ENCODE results near the gene PLAC8L1.

The PLAC8L1 gene

DNA sequence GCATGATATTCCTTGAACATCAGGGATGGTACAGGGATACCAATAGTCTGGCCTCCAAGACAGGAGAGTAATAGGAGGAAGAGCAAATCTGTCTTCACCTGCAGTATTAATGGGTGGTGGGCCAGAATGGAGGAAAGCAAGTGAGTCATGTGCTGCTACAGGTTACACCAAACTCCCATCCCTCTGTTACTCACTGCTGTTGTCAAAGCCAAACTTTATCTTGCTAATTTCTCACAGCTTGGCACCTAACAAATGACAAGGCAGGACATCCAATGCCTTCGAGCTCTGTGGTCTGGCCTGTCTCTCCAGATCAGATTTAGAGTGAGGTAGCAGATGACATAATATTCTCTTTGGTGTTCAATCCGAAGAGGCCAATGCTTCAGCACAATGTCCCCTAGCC, 26.8 kb downstream of the PLAC8L1 start:
- DNase-seq: no peak

GRCh38 chr5:146076455-146076854, 28.9 kb downstream of the PLAC8L1 start:
- no peak for DNase-seq

DNA sequence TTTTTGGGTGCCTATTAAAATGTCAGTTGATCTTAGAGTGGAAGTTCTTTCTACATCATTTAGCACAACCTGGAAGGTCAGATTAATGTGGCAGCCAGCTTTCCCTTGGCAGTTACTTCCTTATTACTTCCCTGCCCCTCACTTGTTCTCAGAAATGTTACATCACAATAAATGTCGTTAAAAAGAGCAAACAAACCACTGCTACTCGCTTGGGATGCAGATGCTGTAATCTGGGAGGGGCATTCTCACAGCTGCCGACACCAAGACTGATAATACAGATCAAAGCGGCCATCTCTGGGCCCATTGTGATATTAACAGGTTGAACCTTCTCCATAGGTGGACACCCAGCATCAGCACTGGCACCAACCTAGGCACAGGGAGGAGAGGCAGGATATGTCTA, 29.3 kb downstream of the PLAC8L1 start:
- DNase-seq: no peak

DNA sequence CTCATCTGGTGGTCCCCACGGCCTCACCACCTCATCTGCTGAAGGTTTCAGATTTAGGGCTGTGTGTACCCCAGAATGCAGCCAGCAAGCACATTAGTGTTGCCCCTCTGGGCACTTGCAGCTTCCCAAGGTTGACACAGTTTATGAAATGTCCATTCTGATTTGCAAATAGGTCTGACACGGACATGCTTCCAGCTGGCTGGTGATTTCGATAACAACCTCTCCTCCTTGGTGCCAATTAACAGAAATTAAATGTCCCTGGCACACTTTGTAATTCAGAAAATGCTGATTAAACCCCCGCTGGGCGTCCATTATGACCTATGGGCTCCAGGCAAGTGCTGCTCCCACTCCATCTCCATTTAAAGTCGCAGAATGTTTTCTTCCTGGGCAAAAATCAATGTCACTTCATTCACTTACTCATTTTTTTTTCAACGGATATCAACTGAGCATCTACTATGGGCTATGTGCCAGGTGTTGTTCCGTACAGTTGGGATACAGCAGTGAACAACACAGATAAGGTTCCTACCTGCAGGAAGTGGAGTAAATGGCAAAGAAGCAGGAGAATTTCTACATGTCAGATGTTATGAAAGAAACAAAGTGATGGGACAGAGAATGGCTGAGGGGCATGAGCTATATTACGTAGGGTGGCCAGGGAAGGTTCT, 32.0 kb downstream of the PLAC8L1 start:
- DNase-seq: no peak

- DNase-seq: no peak
These were observed 32.8 kb downstream of the PLAC8L1 start for GRCh38 chr5:146072595-146072994.

GRCh38 chr5:146071171-146071570, 34.2 kb downstream of the PLAC8L1 start:
- no peak for DNase-seq

- no peak for DNase-seq
These were observed 34.6 kb downstream of the PLAC8L1 start for GRCh38 chr5:146070746-146071145.

DNA sequence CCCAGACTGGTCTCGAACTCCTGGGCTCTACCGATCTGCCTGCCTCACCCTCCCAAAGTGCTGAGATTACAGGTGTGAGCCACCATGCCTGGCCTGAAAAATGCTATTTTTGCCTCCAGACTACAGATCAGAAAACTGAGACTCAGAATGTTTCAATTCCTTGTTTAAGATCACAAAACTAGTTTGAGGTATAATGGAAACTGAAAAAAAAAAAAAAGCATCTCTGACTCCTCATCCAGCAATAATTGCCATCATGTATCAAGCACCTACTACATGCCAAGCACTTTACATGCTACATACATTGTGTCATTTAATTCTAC, 35.6 kb downstream of the PLAC8L1 start:
- DNase-seq: no peak

GRCh38 chr5:146068977-146069779, 36.2 kb downstream of the PLAC8L1 start:
- DNase-seq: no peak

DNA sequence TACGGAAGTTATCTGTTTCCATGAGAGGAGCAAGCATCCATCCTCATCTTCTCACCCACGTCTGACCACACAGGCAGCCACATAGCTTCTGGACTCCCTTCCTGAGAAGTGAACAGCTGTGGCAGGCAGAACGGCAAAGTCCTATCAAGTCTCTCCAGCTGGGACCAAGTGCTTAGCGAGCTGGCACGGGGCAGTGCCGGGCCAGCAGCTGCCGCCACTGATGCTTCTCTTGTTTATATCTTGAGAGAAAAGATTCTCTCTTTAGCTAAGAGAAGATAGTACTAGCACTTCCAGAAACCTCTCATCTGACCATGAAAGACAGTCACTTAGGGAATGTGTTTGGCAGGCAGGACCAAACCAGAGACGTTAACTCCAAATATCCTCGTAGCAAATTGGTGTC, 37.2 kb downstream of the PLAC8L1 start:
- DNase-seq: no peak

DNA sequence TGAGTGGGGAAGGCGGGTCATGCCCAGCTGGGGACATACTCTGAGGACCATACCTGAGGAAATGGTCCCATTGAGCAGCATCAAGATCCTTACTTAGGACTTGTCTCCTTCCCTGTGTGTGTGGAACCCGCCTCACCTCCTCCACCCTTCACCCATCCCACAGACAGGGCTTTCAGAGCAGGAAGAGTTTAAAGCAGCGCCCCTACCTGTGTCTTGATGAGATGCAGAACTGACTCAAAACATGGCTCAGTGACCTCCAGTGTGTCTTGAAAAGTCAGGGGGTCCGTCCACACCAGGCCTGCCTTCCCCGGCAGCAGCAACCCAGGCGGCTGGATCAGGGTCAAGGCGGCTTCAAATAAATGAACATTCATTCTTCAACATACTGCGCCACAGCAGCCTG, 38.4 kb downstream of the PLAC8L1 start:
- no peak for DNase-seq

DNA sequence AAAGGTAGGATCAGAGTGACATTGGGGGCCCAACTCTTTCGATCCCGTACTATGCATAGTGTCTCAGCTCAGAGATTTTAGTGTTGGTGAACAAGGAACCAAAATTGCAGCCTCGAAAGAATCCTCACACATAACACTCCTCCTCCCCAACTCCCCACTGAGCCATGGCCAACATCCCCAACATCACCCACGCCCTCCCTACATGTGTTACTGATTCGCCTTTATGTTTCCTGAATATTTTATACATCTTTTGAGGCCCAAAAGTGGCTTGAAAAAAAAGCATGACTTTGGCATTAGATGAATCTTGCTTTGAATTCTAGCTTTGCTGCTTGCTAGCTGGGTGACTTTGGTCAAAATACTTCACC, 45.2 kb downstream of the PLAC8L1 start:
- no peak for DNase-seq

GRCh38 chr5:146059460-146060220, 45.7 kb downstream of the PLAC8L1 start:
- DNase-seq: no peak

- DNase-seq: no peak
These were observed 49.9 kb downstream of the PLAC8L1 start for GRCh38 chr5:146055432-146055831.

- DNase-seq: no peak
These were observed 52.6 kb downstream of the PLAC8L1 start for GRCh38 chr5:146052780-146053179.

GRCh38 chr5:146051678-146052077, 53.7 kb downstream of the PLAC8L1 start:
- no peak for DNase-seq

GRCh38 chr5:146050086-146050485, 55.3 kb downstream of the PLAC8L1 start:
- no peak for DNase-seq

DNA sequence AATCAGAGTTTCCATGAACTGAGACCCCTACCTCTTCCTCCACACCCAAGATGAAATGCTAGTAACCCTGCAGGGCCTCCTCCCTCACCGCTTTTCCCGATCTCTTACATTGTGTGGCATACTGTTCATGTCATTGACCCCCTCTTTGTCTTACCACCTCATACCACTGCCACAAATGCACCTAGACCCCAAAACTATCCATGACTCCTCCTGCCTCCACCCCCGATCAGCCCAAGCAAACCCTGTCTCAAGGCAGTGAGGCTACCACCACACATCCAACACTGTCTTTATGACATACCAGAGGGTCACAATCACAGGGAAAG, 55.7 kb downstream of the PLAC8L1 start:
- DNase-seq: no peak

DNA sequence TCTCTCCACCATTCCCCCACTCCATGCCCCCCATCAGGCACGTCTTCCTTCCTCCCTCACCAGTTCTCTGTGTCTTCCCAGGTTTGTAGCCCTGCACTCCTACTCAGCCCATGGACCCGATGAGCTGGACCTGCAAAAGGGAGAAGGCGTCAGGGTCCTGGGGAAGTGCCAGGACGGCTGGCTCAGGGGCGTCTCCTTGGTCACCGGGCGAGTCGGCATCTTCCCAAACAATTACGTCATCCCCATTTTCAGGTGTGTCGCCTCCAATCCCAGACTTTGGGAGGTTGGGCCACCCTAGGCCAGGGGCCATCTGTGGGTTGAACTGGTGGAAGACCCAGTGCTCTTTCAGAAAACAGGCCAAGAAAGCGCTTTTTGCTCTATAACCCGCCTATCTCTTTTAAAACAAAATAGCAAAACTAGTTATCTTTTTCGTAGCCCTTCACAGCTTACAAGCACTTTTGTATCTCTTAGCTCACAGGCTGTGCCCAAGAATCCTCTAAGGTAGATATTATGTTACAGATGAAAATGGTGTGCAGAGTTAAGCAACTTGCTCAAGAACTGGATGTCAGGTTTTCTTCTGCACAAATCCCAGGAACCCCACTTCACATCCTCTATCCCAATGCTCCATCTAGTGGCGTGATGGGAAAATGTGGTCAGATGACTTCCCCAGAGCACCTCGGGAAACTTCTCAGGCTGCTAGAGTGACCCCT, 56.2 kb downstream of the PLAC8L1 start:
- DNase-seq: no peak

DNA sequence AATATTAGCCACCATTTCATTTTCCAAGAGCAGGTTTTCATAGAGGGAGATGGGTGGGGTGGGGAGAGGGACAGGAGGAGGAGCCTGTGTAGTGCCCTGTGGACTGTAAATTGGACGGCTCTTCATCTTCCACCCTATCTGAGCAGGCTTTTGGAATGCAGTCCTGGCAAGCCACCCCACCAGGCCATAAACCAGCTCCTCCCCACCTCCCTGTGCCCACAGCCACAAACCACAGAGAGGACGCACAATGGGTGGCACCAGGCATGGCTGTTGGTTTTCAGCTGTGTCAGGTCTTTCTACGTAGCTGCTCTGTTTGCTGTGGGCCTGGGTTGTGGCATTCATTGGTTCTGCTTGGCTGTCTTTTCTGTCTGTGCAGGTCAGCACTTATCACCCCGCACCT, 58.0 kb downstream of the PLAC8L1 start:
- no peak for DNase-seq

- DNase-seq: no peak
These were observed 61.7 kb downstream of the PLAC8L1 start for GRCh38 chr5:146043722-146044121.

- no peak for DNase-seq
These were observed 62.6 kb downstream of the PLAC8L1 start for GRCh38 chr5:146042628-146043279.

DNA sequence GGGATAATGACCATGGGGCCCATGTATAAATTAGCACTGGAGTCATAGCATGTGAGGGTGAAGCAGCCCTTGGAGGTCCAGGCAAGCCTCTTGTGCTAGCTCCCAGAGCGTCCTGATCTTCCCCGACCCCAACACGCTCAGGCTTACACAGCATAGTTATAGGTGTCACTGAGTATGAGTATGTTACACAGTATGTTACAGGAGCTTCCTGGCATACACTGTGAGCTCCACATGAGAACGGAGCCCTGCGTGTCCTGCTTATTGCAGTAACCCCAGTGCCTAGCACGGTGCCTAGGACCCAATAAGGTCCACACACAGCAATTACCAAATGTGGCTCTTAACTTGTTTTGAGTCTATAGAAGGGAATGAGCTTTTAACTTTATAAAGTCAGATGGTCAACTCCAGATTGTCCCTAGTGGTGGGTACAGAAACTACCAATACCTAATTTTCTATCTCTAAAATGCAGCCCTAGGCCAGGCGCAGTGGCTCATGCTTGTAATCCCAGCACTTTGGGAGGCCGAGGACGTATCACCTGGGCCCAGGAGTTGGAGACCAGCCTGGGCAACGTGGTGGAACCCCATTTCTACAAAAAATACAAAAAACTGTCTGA, 64.1 kb downstream of the PLAC8L1 start:
- no peak for DNase-seq
